ENCODE results near the gene INCA1. TPM values are rescaled to one million over a fixed set of nuclear protein-coding genes. Genes with fewer than 3 reads are reported as not detected.

INCA1 gene
- polyA plus RNA-seq, 1 of the 3 experiments (the other 2 are of a cell fraction) = 1.2 TPM

DNA sequence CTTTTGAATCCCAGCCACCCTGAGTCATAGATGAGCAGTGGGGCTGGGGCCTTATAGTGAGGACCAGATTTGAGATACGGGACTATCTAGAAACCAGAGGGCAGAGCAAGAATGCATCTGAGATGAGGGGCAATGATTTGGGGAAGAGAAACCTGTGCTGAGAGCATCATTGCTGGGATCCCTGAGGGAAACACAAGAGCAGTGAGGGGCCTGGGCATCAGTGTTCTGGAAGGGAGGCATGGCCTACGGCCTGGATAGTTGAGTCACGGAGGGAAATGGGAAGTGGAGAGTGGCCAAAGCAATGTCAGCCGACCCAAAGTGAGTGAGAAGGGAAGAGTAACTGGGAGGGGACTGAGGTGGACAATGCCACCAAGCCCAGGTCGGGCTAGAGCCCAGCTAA is 15.0 kb downstream of the INCA1 start:
- CTCF ChIA-PET = interaction anchor here (1.9 kb wide), 1 partner anchor 80 kb away, joined by 9 read pairs; no protein-coding TSS in a partner anchor
- TF ChIP-seq NRF1 (IDR thresholded peaks at IDR 0.05; ENCODE audit: low read depth, low read length) (no peak), MEF2A (IDR thresholded peaks at IDR 0.05; ENCODE audit: borderline replicate concordance, low read depth) (no peak), YY1 (IDR thresholded peaks at IDR 0.05; ENCODE audit: low read depth) (no peak), ELF1 (IDR thresholded peaks at IDR 0.05) (no peak), JUND (IDR thresholded peaks at IDR 0.05) (no peak), FOSL2 (IDR thresholded peaks at IDR 0.05; ENCODE audit: borderline replicate concordance, low read depth) (no peak), SMC3 (IDR thresholded peaks at IDR 0.05; ENCODE audit: low read depth, low read length) (no peak), TCF12 (IDR thresholded peaks at IDR 0.05) (no peak), GABPA (IDR thresholded peaks at IDR 0.05; ENCODE audit: low read depth) (no peak), EP300 (IDR thresholded peaks at IDR 0.05; ENCODE audit: borderline replicate concordance in 1 of 2, low read depth in 1 of 2, low read length in 1 of 2) (no peak), TAF1 (IDR thresholded peaks at IDR 0.05; ENCODE audit: borderline replicate concordance, low read depth, low read length) (no peak), RXRA (IDR thresholded peaks at IDR 0.05; ENCODE audit: borderline replicate concordance, low read depth) (no peak), FOXJ3 (CRISPR knock-in tag; IDR thresholded peaks at IDR 0.05) (no peak), RFX5 (IDR thresholded peaks at IDR 0.05; ENCODE audit: low read length) (no peak), RAD21 (IDR thresholded peaks at IDR 0.05; ENCODE audit: low read length) (no peak)
- TF ChIP-seq, protein P1, sequence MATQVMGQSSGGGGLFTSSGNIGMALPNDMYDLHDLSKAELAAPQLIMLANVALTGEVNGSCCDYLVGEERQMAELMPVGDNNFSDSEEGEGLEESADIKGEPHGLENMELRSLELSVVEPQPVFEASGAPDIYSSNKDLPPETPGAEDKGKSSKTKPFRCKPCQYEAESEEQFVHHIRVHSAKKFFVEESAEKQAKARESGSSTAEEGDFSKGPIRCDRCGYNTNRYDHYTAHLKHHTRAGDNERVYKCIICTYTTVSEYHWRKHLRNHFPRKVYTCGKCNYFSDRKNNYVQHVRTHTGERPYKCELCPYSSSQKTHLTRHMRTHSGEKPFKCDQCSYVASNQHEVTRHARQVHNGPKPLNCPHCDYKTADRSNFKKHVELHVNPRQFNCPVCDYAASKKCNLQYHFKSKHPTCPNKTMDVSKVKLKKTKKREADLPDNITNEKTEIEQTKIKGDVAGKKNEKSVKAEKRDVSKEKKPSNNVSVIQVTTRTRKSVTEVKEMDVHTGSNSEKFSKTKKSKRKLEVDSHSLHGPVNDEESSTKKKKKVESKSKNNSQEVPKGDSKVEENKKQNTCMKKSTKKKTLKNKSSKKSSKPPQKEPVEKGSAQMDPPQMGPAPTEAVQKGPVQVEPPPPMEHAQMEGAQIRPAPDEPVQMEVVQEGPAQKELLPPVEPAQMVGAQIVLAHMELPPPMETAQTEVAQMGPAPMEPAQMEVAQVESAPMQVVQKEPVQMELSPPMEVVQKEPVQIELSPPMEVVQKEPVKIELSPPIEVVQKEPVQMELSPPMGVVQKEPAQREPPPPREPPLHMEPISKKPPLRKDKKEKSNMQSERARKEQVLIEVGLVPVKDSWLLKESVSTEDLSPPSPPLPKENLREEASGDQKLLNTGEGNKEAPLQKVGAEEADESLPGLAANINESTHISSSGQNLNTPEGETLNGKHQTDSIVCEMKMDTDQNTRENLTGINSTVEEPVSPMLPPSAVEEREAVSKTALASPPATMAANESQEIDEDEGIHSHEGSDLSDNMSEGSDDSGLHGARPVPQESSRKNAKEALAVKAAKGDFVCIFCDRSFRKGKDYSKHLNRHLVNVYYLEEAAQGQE (IDR thresholded peaks at IDR 0.05; ENCODE audit: low read depth, low read length) = no peak
- TF ChIP-seq, protein P2, sequence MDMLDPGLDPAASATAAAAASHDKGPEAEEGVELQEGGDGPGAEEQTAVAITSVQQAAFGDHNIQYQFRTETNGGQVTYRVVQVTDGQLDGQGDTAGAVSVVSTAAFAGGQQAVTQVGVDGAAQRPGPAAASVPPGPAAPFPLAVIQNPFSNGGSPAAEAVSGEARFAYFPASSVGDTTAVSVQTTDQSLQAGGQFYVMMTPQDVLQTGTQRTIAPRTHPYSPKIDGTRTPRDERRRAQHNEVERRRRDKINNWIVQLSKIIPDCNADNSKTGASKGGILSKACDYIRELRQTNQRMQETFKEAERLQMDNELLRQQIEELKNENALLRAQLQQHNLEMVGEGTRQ (IDR thresholded peaks at IDR 0.05; ENCODE audit: borderline replicate concordance, low read depth, low read length) = no peak
- TF ChIP-seq, protein P3, sequence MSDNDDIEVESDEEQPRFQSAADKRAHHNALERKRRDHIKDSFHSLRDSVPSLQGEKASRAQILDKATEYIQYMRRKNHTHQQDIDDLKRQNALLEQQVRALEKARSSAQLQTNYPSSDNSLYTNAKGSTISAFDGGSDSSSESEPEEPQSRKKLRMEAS (IDR thresholded peaks at IDR 0.05; ENCODE audit: low read depth) = no peak
- TF ChIP-seq, protein P4, sequence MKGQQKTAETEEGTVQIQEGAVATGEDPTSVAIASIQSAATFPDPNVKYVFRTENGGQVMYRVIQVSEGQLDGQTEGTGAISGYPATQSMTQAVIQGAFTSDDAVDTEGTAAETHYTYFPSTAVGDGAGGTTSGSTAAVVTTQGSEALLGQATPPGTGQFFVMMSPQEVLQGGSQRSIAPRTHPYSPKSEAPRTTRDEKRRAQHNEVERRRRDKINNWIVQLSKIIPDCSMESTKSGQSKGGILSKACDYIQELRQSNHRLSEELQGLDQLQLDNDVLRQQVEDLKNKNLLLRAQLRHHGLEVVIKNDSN (IDR thresholded peaks at IDR 0.05; ENCODE audit: borderline replicate concordance, low read depth) = no peak
- TF ChIP-seq, protein P5, sequence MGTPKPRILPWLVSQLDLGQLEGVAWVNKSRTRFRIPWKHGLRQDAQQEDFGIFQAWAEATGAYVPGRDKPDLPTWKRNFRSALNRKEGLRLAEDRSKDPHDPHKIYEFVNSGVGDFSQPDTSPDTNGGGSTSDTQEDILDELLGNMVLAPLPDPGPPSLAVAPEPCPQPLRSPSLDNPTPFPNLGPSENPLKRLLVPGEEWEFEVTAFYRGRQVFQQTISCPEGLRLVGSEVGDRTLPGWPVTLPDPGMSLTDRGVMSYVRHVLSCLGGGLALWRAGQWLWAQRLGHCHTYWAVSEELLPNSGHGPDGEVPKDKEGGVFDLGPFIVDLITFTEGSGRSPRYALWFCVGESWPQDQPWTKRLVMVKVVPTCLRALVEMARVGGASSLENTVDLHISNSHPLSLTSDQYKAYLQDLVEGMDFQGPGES (IDR thresholded peaks at IDR 0.05; ENCODE audit: low read depth, low read length) = no peak
- POLR2A ChIA-PET = interaction anchor here (1.0 kb wide), 1 partner anchor 12 kb away, joined by 3 read pairs; no protein-coding TSS in a partner anchor
- Histone ChIP-seq H2AFZ (ENCODE audit: low read depth) (no peak overlapping the region), H3K9me2 (no peaks in the 10 kb centered on the region), H3K4me1 (ENCODE audit: control insufficient read depth in 1 of 2, insufficient read depth in 2 of 2, low read depth in 1 of 2, low read length in 1 of 2) (peaks cover 0 to 8% of the 10 kb centered on the region in 2 experiments; a peak in 1 of 4 replicates), H3K79me2 (ENCODE audit: insufficient read depth) (peaks cover 3% of the 10 kb centered on the region; the same call in 1 of the 2 replicates), H3K36me3 (replicated peaks in 1 of 2; ENCODE audit: control insufficient read depth in 1 of 2, insufficient read depth in 2 of 2, low read length in 1 of 2) (peaks cover 9 to 31% of the 10 kb centered on the region in 2 experiments), H3F3A (replicated peaks; ENCODE audit: insufficient read depth) (no peaks in the 10 kb centered on the region), H3K27me3 (ENCODE audit: insufficient read depth) (no peaks in the 10 kb centered on the region), H3K4me2 (no peak overlapping the region), H3K9me3 (no peaks in the 10 kb centered on the region), H4K20me1 (ENCODE audit: insufficient read depth) (no peaks in the 10 kb centered on the region), H3K27ac (ENCODE audit: low read depth in 2 of 2, low read length in 1 of 2) (no peak overlapping the region), H3K9ac (no peak overlapping the region), H3K4me3 (ENCODE audit: low read depth in 2 of 2, low read length in 1 of 2) (no peak overlapping the region)
- 72% methylated on average over 5 of the region's 5 CpGs for WGBS (ENCODE audit: low lambda C conversion rate)
- no peak for DNase-seq
